Measurements from ENCODE around the gene SMO.

GRCh38 chr7:129203050-129203741, 14.8 kb downstream of the SMO start:
- TF ChIP-seq CTCF (IDR thresholded peaks at IDR 0.05; ENCODE audit: low read length) (no peak), EZH2 (IDR thresholded peaks at IDR 0.05; ENCODE audit: borderline replicate concordance, low read length) (no peak)

Data from OCI-LY1 (cell line).